ENCODE data around the gene PHC1.

GRCh38 chr12:8894378-8894777 is 19.9 kb upstream of the PHC1 start:
- TF ChIP-seq POLR2A (IDR thresholded peaks at IDR 0.05; ENCODE audit: low read depth, low read length) (no peak), POLR2AphosphoS5 (IDR thresholded peaks at IDR 0.05; ENCODE audit: low read depth, low read length) (no peak), TAF1 (IDR thresholded peaks at IDR 0.05; ENCODE audit: borderline replicate concordance, low read depth, low read length) (no peak)
